Trophoblast cell (in vitro differentiated cells and primary cell): Measurements from ENCODE around the gene MIER3. TPM values are rescaled to one million over a fixed set of nuclear protein-coding genes. Genes with fewer than 3 reads are reported as not detected.

Source experiments
- DNase-seq, 2 donors: peaks; one replicate each; pipeline ENCODE4 v3.0.0-alpha.2; 2016
- H2AFZ ChIP-seq: 2 replicates; pipeline ENCODE4 v1.6.1; 2013; ENCODE audit warnings: low read length, moderate library complexity, mild to moderate bottlenecking; ENCODE audit not compliant: insufficient read depth, poor library complexity
- H2AK5ac ChIP-seq: 2 replicates; pipeline ENCODE4 v1.6.1; 2013; ENCODE audit warnings: mild to moderate bottlenecking, low read length
- H2BK120ac ChIP-seq: 2 replicates; pipeline ENCODE4 v1.6.1; 2013; ENCODE audit warnings: low read length, mild to moderate bottlenecking, moderate library complexity; ENCODE audit not compliant: insufficient read depth, poor library complexity
- H2BK12ac ChIP-seq: 2 replicates; pipeline ENCODE4 v1.6.1; 2013; ENCODE audit warnings: mild to moderate bottlenecking, low read length, moderate library complexity
- H2BK5ac ChIP-seq: 2 replicates; pipeline ENCODE4 v1.6.1; 2013; ENCODE audit warnings: low read length, low read depth, moderate library complexity, mild to moderate bottlenecking; ENCODE audit not compliant: poor library complexity
- H3K14ac ChIP-seq: 2 replicates; pipeline ENCODE4 v1.6.1; 2013; ENCODE audit warnings: mild to moderate bottlenecking, low read length
- H3K18ac ChIP-seq: 2 replicates; pipeline ENCODE4 v1.6.1; 2013; ENCODE audit warnings: mild to moderate bottlenecking, low read length
- H3K23ac ChIP-seq: 2 replicates; pipeline ENCODE4 v1.6.1; 2013; ENCODE audit warnings: low read length
- H3K27ac ChIP-seq: 2 replicates; pipeline ENCODE4 v1.5.1; 2013; ENCODE audit warnings: low read depth, mild to moderate bottlenecking, inconsistent platforms, low read length, moderate library complexity
- H3K27me3 ChIP-seq: 2 replicates; pipeline ENCODE4 v1.6.1; 2013; ENCODE audit warnings: inconsistent platforms, mild to moderate bottlenecking, low read length, moderate library complexity; ENCODE audit not compliant: insufficient read depth
- H3K36me3 ChIP-seq, 2 experiments: 1 replicate in 1 of 2; 2 replicates in 1 of 2; pipeline ENCODE4 v1.6.1; 2013; ENCODE audit warnings: low read length in 2 of 2, mild to moderate bottlenecking in 2 of 2, moderate library complexity in 1 of 2; ENCODE audit not compliant: insufficient read depth in 2 of 2, control insufficient read depth in 1 of 2
- H3K4ac ChIP-seq: 2 replicates; pipeline ENCODE4 v1.6.1; 2013; ENCODE audit warnings: low read depth, mild to moderate bottlenecking, low read length, moderate library complexity
- H3K4me1 ChIP-seq, 2 experiments: 1 replicate in 1 of 2; 2 replicates in 1 of 2; pipeline ENCODE4 v1.6.1; 2013; ENCODE audit warnings: low read length in 2 of 2, mild to moderate bottlenecking in 2 of 2, moderate library complexity in 1 of 2; ENCODE audit not compliant: insufficient read depth in 2 of 2, control insufficient read depth in 1 of 2
- H3K4me2 ChIP-seq: 2 replicates; pipeline ENCODE4 v1.6.1; 2013; ENCODE audit warnings: inconsistent platforms, mild to moderate bottlenecking, low read length, moderate library complexity
- H3K4me3 ChIP-seq: 2 replicates; pipeline ENCODE4 v1.5.1; 2013; ENCODE audit warnings: mild to moderate bottlenecking, low read depth, low read length, inconsistent platforms
- H3K79me1 ChIP-seq: one replicate; pipeline ENCODE4 v1.6.1; 2013; ENCODE audit warnings: low read length
- H3K79me2 ChIP-seq: 2 replicates; pipeline ENCODE4 v1.6.1; 2013; ENCODE audit warnings: low read length, mild to moderate bottlenecking; ENCODE audit not compliant: control insufficient read depth, insufficient read depth, poor library complexity
- H3K9ac ChIP-seq: 2 replicates; pipeline ENCODE4 v1.6.1; 2013; ENCODE audit warnings: mild to moderate bottlenecking, low read length
- H3K9me3 ChIP-seq: 2 replicates; pipeline ENCODE4 v1.6.1; 2013; ENCODE audit warnings: low read depth, mild to moderate bottlenecking, control low read depth, inconsistent platforms, low read length; ENCODE audit not compliant: insufficient read depth
- H4K12ac ChIP-seq: 2 replicates; pipeline ENCODE4 v1.6.1; 2013; ENCODE audit warnings: low read depth, mild to moderate bottlenecking, low read length, moderate library complexity
- H4K8ac ChIP-seq: 2 replicates; pipeline ENCODE4 v1.6.1; 2013; ENCODE audit warnings: low read depth, mild to moderate bottlenecking, low read length, moderate library complexity
- H4K91ac ChIP-seq: one replicate; pipeline ENCODE4 v1.6.1; 2013; ENCODE audit warnings: low read depth, mild to moderate bottlenecking, low read length, moderate library complexity
- WGBS: extraction: QIAGEN DNeasy Blood & Tissue Kit; methylation state at CpG from one replicate; pipeline ENCODE4 v1.1.7; 2013; ENCODE audit warnings: missing lambda C conversion rate; ENCODE audit not compliant: insufficient read length, insufficient coverage; ENCODE audit errors: extremely low coverage; 5-methylcytosine and 5-hydroxymethylcytosine counted together
- polyA plus RNA-seq: library from polyadenylated mRNA; stranded (reverse); fragments of 200-250 nt; gene quantifications from 2 replicates; pipeline ENCODE4 v1.2.3, GENCODE V29; 2013

The MIER3 gene
- 20.0 and 20.5 TPM in 2 replicates for polyA plus RNA-seq

DNA sequence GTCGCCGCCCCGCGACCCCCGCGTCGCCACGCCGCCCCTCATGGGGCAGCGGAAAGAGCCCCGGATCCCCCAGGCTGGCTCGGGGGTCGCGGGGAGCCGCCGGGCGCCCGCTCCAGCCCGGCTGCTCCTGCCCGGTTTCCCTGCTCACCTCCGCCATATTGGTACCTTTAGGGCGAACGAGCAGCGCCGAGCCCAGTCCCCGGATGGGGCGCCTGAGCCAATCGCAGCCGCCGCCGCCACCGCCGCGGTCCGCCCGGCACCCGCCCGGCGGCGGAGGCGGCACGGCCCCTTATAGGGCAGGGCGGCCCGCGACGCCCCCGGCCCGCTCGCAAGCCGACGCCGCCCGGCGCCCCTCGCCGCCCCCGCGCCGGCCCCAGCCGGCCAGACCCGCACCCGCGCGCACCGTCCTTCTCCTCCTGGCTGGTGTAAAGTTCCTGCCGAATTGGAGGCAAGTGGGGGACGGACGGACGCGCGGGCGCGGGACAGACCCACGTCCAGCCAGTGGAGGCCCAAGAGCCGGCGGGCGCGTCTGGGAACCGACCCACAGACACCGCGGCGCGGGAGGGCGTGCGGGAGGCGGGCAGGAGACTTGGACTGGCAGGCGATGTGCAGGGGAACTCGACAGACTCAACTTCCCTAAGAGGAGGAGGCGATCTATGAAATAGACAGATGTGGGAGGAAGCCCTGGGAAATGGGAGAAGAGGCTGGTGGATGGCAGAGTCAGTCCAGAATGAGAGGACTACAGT lies at the start of gene MIER3:
MIER3 (minus strand) TSS at position 178 of the 746 bp plus-strand sequence; CDS start at position 157, 21 bp downstream.
- Histone ChIP-seq H3K27me3 (no peaks in the 10 kb centered on the region), H3K23ac (no peak within 1 kb of the TSS), H3K4me2 (peak within 1 kb of the TSS; percentile 95), H4K91ac (peak within 1 kb of the TSS; percentile 97), H3K14ac (peak within 1 kb of the TSS; percentile 95), H3K18ac (peak within 1 kb of the TSS; percentile 89), H2AFZ (peak within 1 kb of the TSS; percentile 93), H2BK5ac (peak within 1 kb of the TSS; percentile 66), H3K4me3 (peak within 1 kb of the TSS; percentile 90), H2AK5ac (no peak within 1 kb of the TSS), H3K4me1 (peaks cover 2 to 3% of the 10 kb centered on the region in 2 experiments), H3K27ac (peak within 1 kb of the TSS; percentile 55), H3K79me1 (peaks cover 9% of the 10 kb centered on the region), H2BK12ac (peak within 1 kb of the TSS; percentile 48), H3K9me3 (no peaks in the 10 kb centered on the region), H4K12ac (peak within 1 kb of the TSS; percentile 93), H3K79me2 (peaks cover 12% of the 10 kb centered on the region), H3K9ac (peak within 1 kb of the TSS; percentile 98), H3K36me3 (peaks cover 0 to 6% of the 10 kb centered on the region in 2 experiments), H2BK120ac (peak within 1 kb of the TSS; percentile 78), H4K8ac (peak within 1 kb of the TSS; percentile 93), H3K4ac (peak within 1 kb of the TSS; percentile 95)
- WGBS: no CpG with 5 or more reads among the region's 89 CpGs
- peak; percentile 68 to 86 for DNase-seq

DNA sequence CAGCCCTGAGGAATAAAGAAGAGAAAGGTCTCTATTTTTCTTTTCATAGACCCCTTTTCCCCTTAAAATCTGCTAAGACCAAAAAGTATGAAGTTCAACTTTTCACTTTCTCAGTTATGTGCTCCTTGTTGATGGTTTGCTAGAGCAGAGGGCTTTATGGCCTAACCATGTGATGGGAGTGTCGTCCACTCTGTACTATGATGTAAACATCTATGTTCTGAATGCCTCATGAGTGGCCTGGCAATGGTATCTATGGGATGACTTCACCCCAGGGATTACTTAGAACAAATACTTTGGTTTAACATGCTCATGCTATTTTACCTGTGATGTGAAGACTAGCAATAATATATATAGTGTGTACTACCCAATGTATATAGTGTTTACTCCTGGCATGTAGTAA lies 43.7 kb upstream of the MIER3 start:
- Histone ChIP-seq H3K4me3 (no peak overlapping the region), H3K27me3 (no peaks in the 10 kb centered on the region), H4K8ac (no peak overlapping the region)

DNA sequence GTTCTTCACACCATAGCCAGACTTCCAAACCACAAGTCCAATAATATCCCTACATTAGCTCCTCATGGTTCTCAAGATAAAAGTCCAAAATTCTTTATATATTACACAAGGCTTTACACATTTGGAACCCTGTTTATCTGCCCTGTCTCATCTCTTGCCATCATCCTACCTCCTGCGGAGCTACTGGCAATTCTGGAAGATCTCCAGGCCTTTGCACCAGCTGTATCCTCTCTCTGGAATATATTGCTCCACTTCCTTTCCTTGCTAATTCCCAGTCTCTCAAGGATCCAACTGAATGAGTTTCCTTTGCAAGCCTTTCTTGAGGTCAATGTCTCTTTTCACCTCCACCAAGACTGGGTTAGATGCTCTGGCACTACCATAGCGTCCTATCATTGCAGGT lies 41.3 kb upstream of the MIER3 start:
- no peak overlapping the region for H3K4ac ChIP-seq
- no peak overlapping the region for H3K18ac ChIP-seq
- no peak for DNase-seq
- H4K91ac ChIP-seq: no peak overlapping the region
- no peaks in the 10 kb centered on the region for H3K4me1 ChIP-seq
- H3K79me1 ChIP-seq: no peaks in the 10 kb centered on the region
- no peak overlapping the region for H2BK120ac ChIP-seq
- no peak overlapping the region for H3K4me3 ChIP-seq
- no peak overlapping the region for H3K23ac ChIP-seq
- no peak overlapping the region for H3K27ac ChIP-seq
- no peaks in the 10 kb centered on the region for H3K9me3 ChIP-seq
- WGBS: no CpG with 5 or more reads among the region's 2 CpGs
- H4K12ac ChIP-seq: no peak overlapping the region
- no peaks in the 10 kb centered on the region for H3K27me3 ChIP-seq
- H3K9ac ChIP-seq: no peak overlapping the region
- H3K79me2 ChIP-seq: no peaks in the 10 kb centered on the region
- H3K36me3 ChIP-seq: no peaks in the 10 kb centered on the region
- H3K4me2 ChIP-seq: no peak overlapping the region
- H2BK12ac ChIP-seq: no peak overlapping the region
- H2AFZ ChIP-seq: no peak overlapping the region
- H2BK5ac ChIP-seq: no peak overlapping the region
- no peak overlapping the region for H2AK5ac ChIP-seq
- H3K14ac ChIP-seq: no peak overlapping the region
- no peak overlapping the region for H4K8ac ChIP-seq

More for the DNA sequence above, 43.7 kb upstream of the MIER3 start:
- no peak for DNase-seq
- Histone ChIP-seq H3K9ac (no peak overlapping the region), H3K4ac (no peak overlapping the region), H3K18ac (no peak overlapping the region), H3K4me2 (no peak overlapping the region), H4K91ac (no peak overlapping the region), H3K14ac (no peak overlapping the region), H2BK5ac (no peak overlapping the region), H3K79me2 (no peaks in the 10 kb centered on the region), H3K9me3 (no peaks in the 10 kb centered on the region), H3K27ac (no peak overlapping the region), H3K23ac (no peak overlapping the region), H3K79me1 (no peaks in the 10 kb centered on the region), H2AFZ (no peak overlapping the region), H3K36me3 (no peaks in the 10 kb centered on the region), H2BK120ac (no peak overlapping the region), H3K4me1 (no peaks in the 10 kb centered on the region), H2BK12ac (no peak overlapping the region), H2AK5ac (no peak overlapping the region), H4K12ac (no peak overlapping the region)
- no CpG with 5 or more reads among the region's 1 CpG for WGBS

GRCh38 chr5:56989676-56990075 lies 37.8 kb upstream of the MIER3 start:
- no CpG with 5 or more reads among the region's 2 CpGs for WGBS
- no peak overlapping the region for H2BK12ac ChIP-seq
- no peak overlapping the region for H3K4me2 ChIP-seq
- no peak overlapping the region for H3K18ac ChIP-seq
- H3K79me1 ChIP-seq: no peaks in the 10 kb centered on the region
- H3K4me3 ChIP-seq: no peak overlapping the region
- no peak overlapping the region for H3K9ac ChIP-seq
- no peak overlapping the region for H4K12ac ChIP-seq
- H3K14ac ChIP-seq: no peak overlapping the region
- H4K8ac ChIP-seq: no peak overlapping the region
- no peaks in the 10 kb centered on the region for H3K79me2 ChIP-seq
- no peak overlapping the region for H2AFZ ChIP-seq
- no peaks in the 10 kb centered on the region for H3K4me1 ChIP-seq
- no peak overlapping the region for H3K23ac ChIP-seq
- H3K9me3 ChIP-seq: no peaks in the 10 kb centered on the region
- H4K91ac ChIP-seq: no peak overlapping the region
- H3K27ac ChIP-seq: no peak overlapping the region
- no peak overlapping the region for H2BK120ac ChIP-seq
- H2BK5ac ChIP-seq: no peak overlapping the region
- DNase-seq: no peak
- no peak overlapping the region for H2AK5ac ChIP-seq
- H3K27me3 ChIP-seq: no peaks in the 10 kb centered on the region
- H3K4ac ChIP-seq: no peak overlapping the region
- no peaks in the 10 kb centered on the region for H3K36me3 ChIP-seq
